Activated CD4-positive, alpha-beta T cell treated with anti-CD3 and anti-CD28 coated beads, Interleukin-2, amount 10 ng/mL, durations not matched to agents 7 days and 5 days (primary cell): ENCODE results near the gene TPRG1. TPM values are rescaled to one million over a fixed set of nuclear protein-coding genes. Genes with fewer than 3 reads are reported as not detected.

Source experiments
- CTCF ChIA-PET: fragments of 350-600 bp; sonication (Branson Sonifier 250); formaldehyde crosslinking; loops from one replicate; lab custom pipeline; 2021; ENCODE audit warnings: antibody characterized with exemption; lab: Charles Lee
- POLR2A ChIA-PET: fragments of 350-600 bp; sonication (Branson Sonifier 250); formaldehyde crosslinking; loops from one replicate; lab custom pipeline; 2021; ENCODE audit warnings: antibody characterized with exemption; lab: Charles Lee
- DNase-seq: peaks from one replicate; pipeline ENCODE4 v3.0.0-alpha.2; 2020
- H3K27ac Mint-ChIP-seq: one replicate; pipeline ENCODE4 v1.8.0; 2021; ENCODE audit warnings: mild to moderate bottlenecking, moderate library complexity, mixed read lengths
- H3K27me3 Mint-ChIP-seq: one replicate; pipeline ENCODE4 v1.8.0; 2021; ENCODE audit warnings: mixed read lengths
- H3K36me3 Mint-ChIP-seq: one replicate; pipeline ENCODE4 v1.8.0; 2021; ENCODE audit warnings: low read depth, mixed read lengths
- H3K4me1 Mint-ChIP-seq: one replicate; pipeline ENCODE4 v1.8.0; 2021; ENCODE audit warnings: mixed read lengths
- H3K4me3 Mint-ChIP-seq: one replicate; pipeline ENCODE4 v1.8.0; 2021; ENCODE audit warnings: mild to moderate bottlenecking, moderate library complexity, mixed read lengths
- H3K9me3 Mint-ChIP-seq: one replicate; pipeline ENCODE4 v1.8.0; 2021; ENCODE audit warnings: mixed read lengths
- total RNA-seq, 2 experiments: library from RNA; stranded (reverse); gene quantifications; one replicate each; pipeline ENCODE4 v1.2.3, GENCODE V29; 2021

The TPRG1 gene
- 1 to 10 TPM; 1.2 to 1.7 TPM for total RNA-seq

GRCh38 chr3:189171707-189172106 lies at the start of gene TPRG1:
TSS of gene TPRG1 (plus strand) at chr3:189171971. CDS start at chr3:189207385, 35,414 bp downstream.
- no peaks in the 10 kb centered on the region for H3K36me3 Mint-ChIP-seq
- ChIA-PET CTCF (no interaction called here), POLR2A (no interaction called here)
- no peak within 1 kb of the TSS for H3K4me3 Mint-ChIP-seq
- DNase-seq: no peak
- H3K27ac Mint-ChIP-seq: no peak within 1 kb of the TSS
- H3K4me1 Mint-ChIP-seq: peaks cover 21% of the 10 kb centered on the region
- no peaks in the 10 kb centered on the region for H3K27me3 Mint-ChIP-seq
- H3K9me3 Mint-ChIP-seq: no peaks in the 10 kb centered on the region

- H3K4me3 Mint-ChIP-seq: no peak overlapping the region
- CTCF ChIA-PET: interaction anchor here (0.5 kb wide), 1 partner anchor 1540 kb away, joined by 3 read pairs; no protein-coding TSS in a partner anchor
- peaks cover 37% of the 10 kb centered on the region for H3K9me3 Mint-ChIP-seq
- no peak overlapping the region for H3K27ac Mint-ChIP-seq
- H3K36me3 Mint-ChIP-seq: peaks cover 22% of the 10 kb centered on the region
- H3K27me3 Mint-ChIP-seq: no peaks in the 10 kb centered on the region
- POLR2A ChIA-PET: no interaction called here
- no peak for DNase-seq
- peaks cover 19% of the 10 kb centered on the region for H3K4me1 Mint-ChIP-seq
Measured at GRCh38 chr3:189122110-189122509, 49.7 kb upstream of the TPRG1 start.

GRCh38 chr3:189122526-189123205 lies 49.1 kb upstream of the TPRG1 start:
- H3K27ac Mint-ChIP-seq: peak overlapping the region; percentile 14
- DNase-seq: no peak
- peaks cover 19% of the 10 kb centered on the region for H3K4me1 Mint-ChIP-seq
- no peaks in the 10 kb centered on the region for H3K27me3 Mint-ChIP-seq
- H3K9me3 Mint-ChIP-seq: peaks cover 33% of the 10 kb centered on the region
- H3K4me3 Mint-ChIP-seq: no peak overlapping the region
- POLR2A ChIA-PET: no interaction called here
- CTCF ChIA-PET: interaction anchor here (2.3 kb wide), 1 partner anchor 13 kb away, joined by 8 read pairs; no protein-coding TSS in a partner anchor
- H3K36me3 Mint-ChIP-seq: peaks cover 22% of the 10 kb centered on the region

- no peaks in the 10 kb centered on the region for H3K27me3 Mint-ChIP-seq
- CTCF ChIA-PET: interaction anchor here (0.6 to 2.3 kb wide), 2 partner anchors 12 to 1420 kb away, joined by 4 to 8 read pairs; no protein-coding TSS in a partner anchor
- no peak overlapping the region for H3K27ac Mint-ChIP-seq
- peaks cover 19% of the 10 kb centered on the region for H3K36me3 Mint-ChIP-seq
- DNase-seq: no peak
- no peak overlapping the region for H3K4me3 Mint-ChIP-seq
- peaks cover 25% of the 10 kb centered on the region for H3K9me3 Mint-ChIP-seq
- peaks cover 19% of the 10 kb centered on the region for H3K4me1 Mint-ChIP-seq
- POLR2A ChIA-PET: no interaction called here
Measured at GRCh38 chr3:189123595-189124387, 48.0 kb upstream of the TPRG1 start.

GRCh38 chr3:189132231-189132671 lies 39.5 kb upstream of the TPRG1 start:
- H3K27me3 Mint-ChIP-seq: no peaks in the 10 kb centered on the region
- peak overlapping the region; percentile 95 for H3K27ac Mint-ChIP-seq
- peaks cover 22% of the 10 kb centered on the region for H3K36me3 Mint-ChIP-seq
- ChIA-PET CTCF (interaction anchor here (0.6 to 2.8 kb wide), 4 partner anchors 8 to 1392 kb away, joined by 3 to 12 read pairs (median 6); no protein-coding TSS in a partner anchor), POLR2A (interaction anchor here (0.6 kb wide), 1 partner anchor 91 kb away, joined by 3 read pairs; no protein-coding TSS in a partner anchor)
- H3K9me3 Mint-ChIP-seq: peaks cover 22% of the 10 kb centered on the region
- H3K4me3 Mint-ChIP-seq: peak overlapping the region; percentile 62
- DNase-seq: peak; percentile 87
- peaks cover 32% of the 10 kb centered on the region for H3K4me1 Mint-ChIP-seq

- Mint-ChIP-seq H3K36me3 (peaks cover 22% of the 10 kb centered on the region), H3K27me3 (no peaks in the 10 kb centered on the region), H3K4me3 (no peak overlapping the region), H3K27ac (peak overlapping the region; percentile 95), H3K4me1 (peaks cover 34% of the 10 kb centered on the region), H3K9me3 (peaks cover 22% of the 10 kb centered on the region)
- POLR2A ChIA-PET: interaction anchor here (0.6 kb wide), 1 partner anchor 92 kb away, joined by 3 read pairs; no protein-coding TSS in a partner anchor
- no peak for DNase-seq
- CTCF ChIA-PET: interaction anchor here (2.3 kb wide), 1 partner anchor 1393 kb away, joined by 12 read pairs; no protein-coding TSS in a partner anchor
Measured at GRCh38 chr3:189132839-189133238, 38.9 kb upstream of the TPRG1 start.

GRCh38 chr3:189133768-189134167 lies 38.0 kb upstream of the TPRG1 start:
- DNase-seq: no peak
- peaks cover 22% of the 10 kb centered on the region for H3K9me3 Mint-ChIP-seq
- peak overlapping the region; percentile 95 for H3K27ac Mint-ChIP-seq
- peaks cover 39% of the 10 kb centered on the region for H3K4me1 Mint-ChIP-seq
- peaks cover 21% of the 10 kb centered on the region for H3K36me3 Mint-ChIP-seq
- no peak overlapping the region for H3K4me3 Mint-ChIP-seq
- H3K27me3 Mint-ChIP-seq: no peaks in the 10 kb centered on the region
- ChIA-PET CTCF (no interaction called here), POLR2A (no interaction called here)

- peaks cover 19% of the 10 kb centered on the region for H3K9me3 Mint-ChIP-seq
- peaks cover 2% of the 10 kb centered on the region for H3K27me3 Mint-ChIP-seq
- H3K4me3 Mint-ChIP-seq: no peak overlapping the region
- DNase-seq: no peak
- peaks cover 18% of the 10 kb centered on the region for H3K36me3 Mint-ChIP-seq
- no peak overlapping the region for H3K27ac Mint-ChIP-seq
- ChIA-PET CTCF (interaction anchor here (0.6 to 7.3 kb wide), 6 partner anchors 11 to 1399 kb away, joined by 3 to 25 read pairs (median 6); no protein-coding TSS in a partner anchor), POLR2A (interaction anchor here (0.7 kb wide), 1 partner anchor 1399 kb away, joined by 4 read pairs; no protein-coding TSS in a partner anchor)
- H3K4me1 Mint-ChIP-seq: peaks cover 30% of the 10 kb centered on the region
Measured at GRCh38 chr3:189137416-189137815, 34.4 kb upstream of the TPRG1 start.

- Mint-ChIP-seq H3K4me1 (peaks cover 26% of the 10 kb centered on the region), H3K4me3 (no peak overlapping the region), H3K27ac (no peak overlapping the region), H3K36me3 (peaks cover 8% of the 10 kb centered on the region), H3K27me3 (peaks cover 2% of the 10 kb centered on the region), H3K9me3 (peaks cover 8% of the 10 kb centered on the region)
- ChIA-PET CTCF (interaction anchor here (1.1 to 7.3 kb wide), 6 partner anchors 9 to 1399 kb away, joined by 3 to 25 read pairs (median 4); no protein-coding TSS in a partner anchor), POLR2A (interaction anchor here (0.6 kb wide), 1 partner anchor 824 kb away, joined by 6 read pairs; no protein-coding TSS in a partner anchor)
- DNase-seq: no peak
Measured at GRCh38 chr3:189138901-189139610, 32.7 kb upstream of the TPRG1 start.

GRCh38 chr3:189139611-189139940 lies 32.2 kb upstream of the TPRG1 start:
- H3K27me3 Mint-ChIP-seq: peaks cover 2% of the 10 kb centered on the region

GRCh38 chr3:189142527-189142926 lies 29.2 kb upstream of the TPRG1 start:
- Mint-ChIP-seq H3K36me3 (no peaks in the 10 kb centered on the region), H3K4me3 (no peak overlapping the region), H3K27ac (no peak overlapping the region), H3K27me3 (peaks cover 6% of the 10 kb centered on the region), H3K4me1 (peaks cover 34% of the 10 kb centered on the region), H3K9me3 (no peaks in the 10 kb centered on the region)
- DNase-seq: peak; percentile 15
- CTCF ChIA-PET: interaction anchor here (0.9 to 2.7 kb wide), 4 partner anchors 46 to 1404 kb away, joined by 3 to 17 read pairs (median 4); no protein-coding TSS in a partner anchor
- POLR2A ChIA-PET: interaction anchor here (1.6 kb wide), 1 partner anchor 1402 kb away, joined by 3 read pairs; no protein-coding TSS in a partner anchor

More at GRCh38 chr3:189139611-189139940, 32.2 kb upstream of the TPRG1 start:
- Mint-ChIP-seq H3K36me3 (peaks cover 7% of the 10 kb centered on the region), H3K4me1 (peaks cover 30% of the 10 kb centered on the region), H3K9me3 (peaks cover 7% of the 10 kb centered on the region), H3K27ac (no peak overlapping the region), H3K4me3 (no peak overlapping the region)
- ChIA-PET CTCF (interaction anchor here (0.9 to 7.3 kb wide), 6 partner anchors 9 to 1399 kb away, joined by 3 to 25 read pairs (median 6); no protein-coding TSS in a partner anchor), POLR2A (interaction anchor here (0.6 kb wide), 2 partner anchors 12 to 825 kb away, joined by 3 to 6 read pairs; no protein-coding TSS in a partner anchor)
- DNase-seq: no peak
